LNCaP clone FGC (cell line): ENCODE data around the gene FCER2.

Source experiments
- DNase-seq: peaks from one replicate; pipeline ENCODE4 v3.0.0-alpha.2; 2011; ENCODE audit warnings: low read depth
- H3K4me3 ChIP-seq: 2 replicates; pipeline ENCODE4 v1.5.1; 2011; ENCODE audit warnings: mild to moderate bottlenecking, low read depth, low read length, control low read depth
- CTCF ChIP-seq: IDR thresholded peaks from 2 replicates; pipeline ENCODE4 v1.5.1; 2012; ENCODE audit warnings: mild to moderate bottlenecking; ENCODE audit not compliant: control insufficient read depth, insufficient read depth; ENCODE audit errors: extremely low read depth

The FCER2 gene

GRCh38 chr19:7697721-7698287, 4.1 kb downstream of the FCER2 start:
- DNase-seq = no peak
- TF ChIP-seq CTCF = no peak
- no peak overlapping the region for H3K4me3 ChIP-seq

- no peak for DNase-seq
- no peak overlapping the region for H3K4me3 ChIP-seq
- no peak for TF ChIP-seq CTCF
Observed at GRCh38 chr19:7694499-7694898, 7.4 kb downstream of the FCER2 start.

GRCh38 chr19:7692417-7693088, 9.4 kb downstream of the FCER2 start:
- no peak for TF ChIP-seq CTCF
- no peak overlapping the region for H3K4me3 ChIP-seq
- DNase-seq = no peak

GRCh38 chr19:7691497-7691896, 10.4 kb downstream of the FCER2 start:
- no peak overlapping the region for H3K4me3 ChIP-seq
- DNase-seq = no peak
- no peak for TF ChIP-seq CTCF

GRCh38 chr19:7690779-7691258, 11.1 kb downstream of the FCER2 start:
- no peak for DNase-seq
- no peak overlapping the region for H3K4me3 ChIP-seq
- no peak for TF ChIP-seq CTCF

GRCh38 chr19:7689165-7689564, 12.8 kb downstream of the FCER2 start:
- no peak overlapping the region for H3K4me3 ChIP-seq
- DNase-seq = no peak
- TF ChIP-seq CTCF = no peak

GRCh38 chr19:7687177-7687576, 14.8 kb downstream of the FCER2 start:
- DNase-seq = no peak
- H3K4me3 ChIP-seq = no peak overlapping the region
- no peak for TF ChIP-seq CTCF
